NB4 (cell line): Measurements from ENCODE around the gene CHCHD6.

ENCODE experiments used
- DNase-seq: peaks from one replicate; pipeline ENCODE4 v3.0.0; 2010; ENCODE audit warnings: low read depth
- H3K4me3 ChIP-seq: one replicate; pipeline ENCODE4 v1.5.1; 2011; ENCODE audit warnings: mild to moderate bottlenecking, low read depth, low read length, moderate library complexity
- MYC ChIP-seq: IDR thresholded peaks from 2 replicates; pipeline ENCODE4 v1.6.1; 2011; ENCODE audit warnings: low read depth, low read length
- POLR2A ChIP-seq: IDR thresholded peaks from 2 replicates; pipeline ENCODE4 v1.6.1; 2011; ENCODE audit warnings: mild to moderate bottlenecking; ENCODE audit not compliant: insufficient read length; ENCODE audit errors: extremely low read depth
- TF ChIP-seq, protein P1 (sequence below): IDR thresholded peaks from 2 replicates; pipeline ENCODE4 v1.6.1; 2011; ENCODE audit warnings: low read depth, low read length
- TF ChIP-seq, protein P2 (sequence below): IDR thresholded peaks from one replicate; pipeline ENCODE4 v1.5.1; 2012; ENCODE audit warnings: low read depth, low read length

Gene CHCHD6

DNA sequence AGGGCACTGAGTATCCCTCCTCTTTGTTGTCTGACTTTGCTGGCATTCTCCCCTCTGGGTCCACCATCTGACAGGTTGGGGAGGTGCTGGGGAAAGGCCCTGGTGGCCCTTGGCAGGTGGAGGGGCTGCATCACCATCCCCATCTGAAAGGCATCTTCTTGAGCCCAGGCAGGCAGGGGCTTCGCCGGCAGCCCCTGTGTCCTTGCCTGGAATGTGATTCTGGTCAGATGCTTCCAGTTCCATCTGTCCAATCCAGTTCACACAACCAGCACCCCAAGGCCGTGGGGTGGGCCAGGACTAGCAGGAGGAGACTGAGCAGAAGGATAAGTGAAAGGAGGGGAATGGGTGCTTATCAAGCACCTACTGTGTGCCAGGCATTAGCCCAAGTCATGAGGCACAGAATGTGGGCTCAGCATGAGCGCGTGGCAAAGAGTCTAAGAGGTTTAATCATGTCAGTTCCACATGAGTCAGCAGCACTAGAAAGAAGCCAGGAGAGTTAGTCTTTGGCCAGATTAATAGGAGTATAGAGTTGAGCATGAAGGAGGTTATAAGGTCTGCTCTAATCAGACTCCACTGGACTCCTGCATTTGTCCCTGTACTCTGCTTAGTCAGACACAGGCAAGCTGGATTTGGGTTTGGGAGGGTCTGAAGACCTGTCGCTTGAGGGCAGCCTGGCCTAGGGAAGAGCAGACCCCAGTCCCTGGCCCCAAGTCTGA lies 38.7 kb upstream of the CHCHD6 start:
- DNase-seq: no peak
- TF ChIP-seq, protein P1, sequence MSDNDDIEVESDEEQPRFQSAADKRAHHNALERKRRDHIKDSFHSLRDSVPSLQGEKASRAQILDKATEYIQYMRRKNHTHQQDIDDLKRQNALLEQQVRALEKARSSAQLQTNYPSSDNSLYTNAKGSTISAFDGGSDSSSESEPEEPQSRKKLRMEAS: no peak
- TF ChIP-seq, protein P2, sequence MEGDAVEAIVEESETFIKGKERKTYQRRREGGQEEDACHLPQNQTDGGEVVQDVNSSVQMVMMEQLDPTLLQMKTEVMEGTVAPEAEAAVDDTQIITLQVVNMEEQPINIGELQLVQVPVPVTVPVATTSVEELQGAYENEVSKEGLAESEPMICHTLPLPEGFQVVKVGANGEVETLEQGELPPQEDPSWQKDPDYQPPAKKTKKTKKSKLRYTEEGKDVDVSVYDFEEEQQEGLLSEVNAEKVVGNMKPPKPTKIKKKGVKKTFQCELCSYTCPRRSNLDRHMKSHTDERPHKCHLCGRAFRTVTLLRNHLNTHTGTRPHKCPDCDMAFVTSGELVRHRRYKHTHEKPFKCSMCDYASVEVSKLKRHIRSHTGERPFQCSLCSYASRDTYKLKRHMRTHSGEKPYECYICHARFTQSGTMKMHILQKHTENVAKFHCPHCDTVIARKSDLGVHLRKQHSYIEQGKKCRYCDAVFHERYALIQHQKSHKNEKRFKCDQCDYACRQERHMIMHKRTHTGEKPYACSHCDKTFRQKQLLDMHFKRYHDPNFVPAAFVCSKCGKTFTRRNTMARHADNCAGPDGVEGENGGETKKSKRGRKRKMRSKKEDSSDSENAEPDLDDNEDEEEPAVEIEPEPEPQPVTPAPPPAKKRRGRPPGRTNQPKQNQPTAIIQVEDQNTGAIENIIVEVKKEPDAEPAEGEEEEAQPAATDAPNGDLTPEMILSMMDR: no peak
- no peak for TF ChIP-seq MYC
- no peak for TF ChIP-seq POLR2A

DNA sequence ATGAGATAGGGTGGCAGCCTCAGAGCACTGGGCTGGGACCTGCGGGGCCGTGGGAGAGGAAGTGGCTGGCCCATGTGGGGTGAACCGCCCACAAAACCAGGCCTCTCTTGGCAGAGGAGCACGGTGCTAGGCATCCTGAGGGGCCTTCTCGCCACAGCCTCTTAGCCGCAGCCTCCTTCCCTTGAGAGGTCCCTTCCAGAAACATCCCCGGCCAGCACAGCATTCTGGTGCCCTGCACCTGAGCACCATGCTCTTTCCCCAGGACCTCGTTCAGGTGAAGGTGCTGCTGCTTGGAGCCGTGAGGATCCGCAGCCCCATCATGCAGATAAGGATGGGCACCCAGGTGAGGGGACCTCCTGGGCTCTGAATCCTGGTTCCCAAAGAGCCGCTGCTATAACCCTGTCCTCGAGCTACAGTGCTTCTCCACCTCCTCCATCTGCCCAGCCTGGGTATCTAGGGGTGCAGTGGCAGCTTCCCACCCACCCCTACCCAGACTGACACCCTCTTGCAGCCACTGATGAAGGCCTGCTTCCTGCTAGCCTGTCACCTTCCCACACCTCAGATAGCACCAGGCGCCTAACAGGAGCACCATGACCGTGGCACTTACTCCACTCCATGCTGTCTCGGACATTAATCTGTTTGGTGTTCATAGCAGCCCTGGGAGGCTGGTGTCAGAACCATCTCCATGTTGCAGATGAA lies 37.9 kb upstream of the CHCHD6 start:
- no peak for DNase-seq
- TF ChIP-seq MYC: no peak
- TF ChIP-seq, protein P1: no peak
- TF ChIP-seq, protein P2: no peak
- no peak for TF ChIP-seq POLR2A
- no peak overlapping the region for H3K4me3 ChIP-seq

More for the DNA sequence above, 38.7 kb upstream of the CHCHD6 start:
- H3K4me3 ChIP-seq: no peak overlapping the region

DNA sequence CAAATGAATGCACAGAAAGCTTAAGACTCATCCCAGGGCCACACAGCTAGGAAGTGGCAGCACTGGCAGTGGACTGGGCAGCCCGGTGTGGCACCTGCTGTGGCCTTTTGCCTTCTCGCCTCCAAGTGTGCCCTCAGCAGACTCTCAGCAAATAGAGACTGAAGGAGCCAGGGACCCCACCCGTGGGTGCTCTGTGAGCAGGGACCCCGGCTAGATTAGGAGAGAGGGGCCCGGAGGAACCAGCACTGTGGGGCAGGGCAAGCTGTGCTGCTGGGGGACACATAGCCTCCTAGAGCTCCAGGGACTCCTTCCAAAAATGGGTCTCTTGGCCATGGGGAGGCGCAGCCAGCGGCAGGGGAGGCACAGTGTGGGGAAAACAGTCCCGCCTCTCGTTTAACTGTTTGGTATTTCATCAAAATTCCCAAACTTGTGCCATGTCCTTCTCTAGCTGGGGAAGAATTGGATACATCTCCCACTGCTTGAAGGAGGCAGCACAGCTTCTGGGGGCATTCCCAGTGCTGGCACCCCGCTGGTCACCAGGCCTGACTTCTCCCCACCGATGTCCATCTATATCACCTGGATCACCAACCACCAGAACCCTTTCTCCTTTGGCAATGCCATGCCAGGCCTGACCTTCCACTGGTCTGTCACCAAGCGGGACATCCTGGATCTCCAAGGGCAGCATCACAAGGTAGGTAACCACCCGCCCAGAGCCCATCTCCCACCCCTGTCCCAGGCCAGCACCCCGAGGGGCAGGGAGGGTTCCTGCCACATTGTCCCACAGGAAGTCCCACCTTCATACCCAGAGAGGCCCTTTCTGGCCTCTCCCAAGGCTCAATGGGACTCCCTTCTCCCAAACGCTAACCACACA lies 37.1 kb upstream of the CHCHD6 start:
- no peak for DNase-seq
- TF ChIP-seq POLR2A: no peak
- no peak for TF ChIP-seq MYC
- TF ChIP-seq, protein P2: no peak
- TF ChIP-seq, protein P1: no peak
- H3K4me3 ChIP-seq: no peak overlapping the region

DNA sequence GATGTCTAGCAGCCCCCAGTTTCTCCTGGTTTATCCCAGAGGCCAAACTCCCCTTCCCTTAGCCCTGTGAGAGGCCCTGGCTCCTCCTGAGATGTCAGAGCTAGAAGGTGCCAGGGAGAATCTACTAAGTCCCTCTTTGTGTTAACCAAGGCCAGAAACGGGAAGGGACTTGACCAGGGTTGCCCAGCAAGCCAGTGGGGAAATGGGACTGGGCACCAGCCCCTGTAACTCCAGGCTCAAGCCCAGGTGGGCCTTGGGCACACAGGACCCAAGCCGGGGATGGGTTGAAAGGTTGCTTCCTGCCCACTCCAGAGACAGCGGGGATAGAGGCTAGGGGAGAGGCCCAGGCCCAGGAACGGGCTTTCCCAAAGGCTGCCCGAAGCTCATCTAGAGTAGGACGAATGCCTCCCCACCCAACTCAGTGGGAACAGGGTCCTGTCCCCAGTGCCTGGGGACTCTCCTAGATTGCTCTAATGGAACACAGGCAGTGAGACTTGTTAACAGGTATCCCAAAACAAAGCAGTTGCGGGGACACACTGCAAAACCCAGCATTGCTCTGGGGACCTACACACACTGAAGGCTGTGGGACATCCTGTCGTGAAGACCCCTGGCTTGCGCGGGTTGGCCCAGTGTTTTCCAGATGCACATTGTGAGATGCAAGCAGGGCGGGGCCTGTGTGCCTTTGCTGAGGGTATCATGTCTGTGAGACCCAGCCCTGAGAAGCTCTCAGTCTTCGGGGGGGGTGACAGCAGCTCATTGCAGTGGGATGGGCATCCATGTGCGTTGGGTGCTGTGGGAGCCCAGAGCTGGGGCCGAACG lies 36.2 kb upstream of the CHCHD6 start:
- TF ChIP-seq, protein P1: no peak
- TF ChIP-seq, protein P2: no peak
- TF ChIP-seq MYC: no peak
- no peak for TF ChIP-seq POLR2A

More for the DNA sequence above, 36.2 kb upstream of the CHCHD6 start:
- no peak for DNase-seq
- H3K4me3 ChIP-seq: no peak overlapping the region
